NT2/D1 (cell line): ENCODE results near the gene CHAF1A.

Source experiments
- DNase-seq: peaks from one replicate; pipeline ENCODE4 v3.0.0-alpha.2; 2011; ENCODE audit warnings: low read depth, low spot score
- H3K27me3 ChIP-seq: 2 replicates; pipeline ENCODE4 v1.6.0; 2011; ENCODE audit warnings: mild to moderate bottlenecking; ENCODE audit not compliant: insufficient read length, insufficient read depth
- H3K36me3 ChIP-seq: 2 replicates; pipeline ENCODE4 v1.6.1; 2011; ENCODE audit warnings: mild to moderate bottlenecking, low read length, mixed read lengths; ENCODE audit not compliant: insufficient read depth, insufficient read length
- H3K4me1 ChIP-seq: 2 replicates; pipeline ENCODE4 v1.5.1; 2011; ENCODE audit not compliant: insufficient read depth, insufficient read length
- H3K4me3 ChIP-seq: 2 replicates; pipeline ENCODE4 v1.5.1; 2011; ENCODE audit warnings: low read depth; ENCODE audit not compliant: insufficient read length
- H3K9ac ChIP-seq: 2 replicates; pipeline ENCODE4 v1.6.0; 2011; ENCODE audit warnings: low read depth; ENCODE audit not compliant: insufficient read length
- H3K9me3 ChIP-seq: 2 replicates; pipeline ENCODE4 v1.5.1; 2011; ENCODE audit warnings: mild to moderate bottlenecking, low read length; ENCODE audit not compliant: insufficient read depth
- SUZ12 ChIP-seq: IDR thresholded peaks from 2 replicates; pipeline ENCODE4 v1.6.1; 2011; ENCODE audit not compliant: insufficient read length, insufficient read depth; ENCODE audit errors: extremely low read depth
- YY1 ChIP-seq: IDR thresholded peaks from 2 replicates; pipeline ENCODE4 v1.6.1; 2011; ENCODE audit not compliant: insufficient read length, insufficient read depth
- ZNF274 ChIP-seq: IDR thresholded peaks from 2 replicates; pipeline ENCODE4 v1.6.1; 2011; ENCODE audit warnings: mild to moderate bottlenecking, low read depth, low read length

The CHAF1A gene

GRCh38 chr19:4474514-4475022 lies 72.1 kb downstream of the CHAF1A start:
- Histone ChIP-seq H3K36me3 (peaks cover 41% of the 10 kb centered on the region), H3K27me3 (no peaks in the 10 kb centered on the region), H3K4me1 (peaks cover 10% of the 10 kb centered on the region), H3K9me3 (no peaks in the 10 kb centered on the region), H3K9ac (peak overlapping the region; percentile 98), H3K4me3 (peak overlapping the region; percentile 85)
- no peak for TF ChIP-seq SUZ12
- TF ChIP-seq YY1 = no peak
- TF ChIP-seq ZNF274 = no peak
- peak; percentile 68 for DNase-seq

GRCh38 chr19:4477034-4477801 lies 74.8 kb downstream of the CHAF1A start:
- Histone ChIP-seq H3K4me1 (peaks cover 12% of the 10 kb centered on the region), H3K27me3 (no peaks in the 10 kb centered on the region), H3K36me3 (peaks cover 54% of the 10 kb centered on the region)

GRCh38 chr19:4482721-4483364 lies 80.4 kb downstream of the CHAF1A start:
- no peak overlapping the region for H3K4me3 ChIP-seq
- no peaks in the 10 kb centered on the region for H3K27me3 ChIP-seq
- no peak for TF ChIP-seq SUZ12
- no peak for TF ChIP-seq YY1
- no peak for TF ChIP-seq ZNF274
- DNase-seq = no peak
- H3K36me3 ChIP-seq = peaks cover 58% of the 10 kb centered on the region
- no peaks in the 10 kb centered on the region for H3K9me3 ChIP-seq
- peaks cover 5% of the 10 kb centered on the region for H3K4me1 ChIP-seq
- H3K9ac ChIP-seq = no peak overlapping the region

More at GRCh38 chr19:4477034-4477801, 74.8 kb downstream of the CHAF1A start:
- Histone ChIP-seq H3K9me3 (no peaks in the 10 kb centered on the region), H3K4me3 (no peak overlapping the region), H3K9ac (no peak overlapping the region)
- no peak for DNase-seq
- TF ChIP-seq ZNF274 = no peak
- no peak for TF ChIP-seq SUZ12
- TF ChIP-seq YY1 = no peak

- H3K4me3 ChIP-seq = no peak overlapping the region
- TF ChIP-seq ZNF274 = no peak
- TF ChIP-seq YY1 = no peak
- no peak for TF ChIP-seq SUZ12
- no peak for DNase-seq
- H3K9me3 ChIP-seq = no peaks in the 10 kb centered on the region
- H3K27me3 ChIP-seq = no peaks in the 10 kb centered on the region
- no peak overlapping the region for H3K9ac ChIP-seq
- H3K36me3 ChIP-seq = peaks cover 58% of the 10 kb centered on the region
- H3K4me1 ChIP-seq = peaks cover 5% of the 10 kb centered on the region
Measured at GRCh38 chr19:4483385-4483784, 80.9 kb downstream of the CHAF1A start.

- Histone ChIP-seq H3K4me1 (peaks cover under 1% of the 10 kb centered on the region), H3K9ac (no peak overlapping the region), H3K27me3 (no peaks in the 10 kb centered on the region), H3K36me3 (peaks cover 72% of the 10 kb centered on the region), H3K9me3 (no peaks in the 10 kb centered on the region), H3K4me3 (no peak overlapping the region)
- TF ChIP-seq YY1 = no peak
- no peak for TF ChIP-seq ZNF274
- TF ChIP-seq SUZ12 = no peak
- DNase-seq = no peak
Measured at GRCh38 chr19:4487572-4487971, 85.1 kb downstream of the CHAF1A start.

- DNase-seq = no peak
- Histone ChIP-seq H3K27me3 (no peaks in the 10 kb centered on the region), H3K4me3 (no peak overlapping the region), H3K9me3 (no peaks in the 10 kb centered on the region), H3K9ac (no peak overlapping the region), H3K4me1 (peaks cover 6% of the 10 kb centered on the region), H3K36me3 (peaks cover 72% of the 10 kb centered on the region)
- TF ChIP-seq ZNF274 = no peak
- TF ChIP-seq YY1 = no peak
- no peak for TF ChIP-seq SUZ12
Measured at GRCh38 chr19:4488496-4488895, 86.1 kb downstream of the CHAF1A start.

- no peak overlapping the region for H3K9ac ChIP-seq
- DNase-seq = no peak
- H3K9me3 ChIP-seq = no peaks in the 10 kb centered on the region
- TF ChIP-seq ZNF274 = no peak
- TF ChIP-seq SUZ12 = no peak
- TF ChIP-seq YY1 = no peak
- H3K4me1 ChIP-seq = peaks cover 9% of the 10 kb centered on the region
- no peaks in the 10 kb centered on the region for H3K27me3 ChIP-seq
- peaks cover 86% of the 10 kb centered on the region for H3K36me3 ChIP-seq
- no peak overlapping the region for H3K4me3 ChIP-seq
Measured at GRCh38 chr19:4491446-4491845, 89.0 kb downstream of the CHAF1A start.
